IMR-90 (cell line): ENCODE measurements around the gene MLLT3. TPM values are rescaled to one million over a fixed set of nuclear protein-coding genes. Genes with fewer than 3 reads are reported as not detected.

Experiments used
- ATAC-seq: fragments of 200-7000 bp; cut with Tn5 transposase; 2 replicates; pipeline ENCODE4 v1.9.1; 2020; ENCODE audit warnings: low read depth, mild to moderate bottlenecking, moderate library complexity
- BruUV-seq: library from RNA; stranded (reverse); fragments of 400-500 nt; replicated peaks from 2 replicates; lab custom pipeline; 2021; lab: Mats Ljungman, UMichigan
- CTCF ChIA-PET: fragments of 300-600 bp; formaldehyde crosslinking; extraction: SDS; loops from one replicate; lab custom pipeline; 2021; ENCODE audit warnings: antibody characterized with exemption; lab: Yijun Ruan, JAX
- POLR2A ChIA-PET: fragments of 300-600 bp; sonication (Branson Sonifier 250); formaldehyde crosslinking; loops from one replicate; lab custom pipeline; 2022; ENCODE audit warnings: antibody characterized with exemption; ENCODE audit not compliant: unreplicated experiment; lab: Charles Lee
- DNase-seq: peaks from one replicate; pipeline ENCODE4 v3.0.0; 2013
- H2AFZ ChIP-seq: replicated peaks from 2 replicates; pipeline ENCODE3; 2013; ENCODE audit warnings: low read length, mild to moderate bottlenecking; ENCODE audit not compliant: poor library complexity
- H2AK5ac ChIP-seq: 2 replicates; pipeline ENCODE4 v1.6.1; 2013; ENCODE audit warnings: low read depth, low read length, inconsistent platforms
- H2AK9ac ChIP-seq: replicated peaks from 2 replicates; pipeline ENCODE3; 2013; ENCODE audit warnings: mild to moderate bottlenecking, low read depth, low read length, moderate library complexity; ENCODE audit not compliant: poor library complexity
- H2BK120ac ChIP-seq: 2 replicates; pipeline ENCODE4 v1.6.1; 2013; ENCODE audit warnings: low read depth, low read length, inconsistent platforms
- H2BK15ac ChIP-seq: 3 replicates; pipeline ENCODE4 v1.6.1; 2013; ENCODE audit warnings: low read depth, low read length, inconsistent platforms
- H2BK20ac ChIP-seq: 2 replicates; pipeline ENCODE4 v1.6.1; 2013; ENCODE audit warnings: low read depth, mild to moderate bottlenecking, inconsistent platforms, low read length, moderate library complexity
- H2BK5ac ChIP-seq: 2 replicates; pipeline ENCODE4 v1.6.1; 2013; ENCODE audit warnings: mild to moderate bottlenecking, low read depth, low read length, inconsistent platforms; ENCODE audit not compliant: poor library complexity, severe bottlenecking
- H3K14ac ChIP-seq: replicated peaks from 2 replicates; pipeline ENCODE4 v1.6.1; 2013; ENCODE audit warnings: low read depth, low read length, inconsistent platforms
- H3K18ac ChIP-seq: 2 replicates; pipeline ENCODE4 v1.6.1; 2013; ENCODE audit warnings: low read depth, low read length, control low read depth
- H3K23ac ChIP-seq: 2 replicates; pipeline ENCODE4 v1.6.1; 2013; ENCODE audit warnings: low read depth, low read length, inconsistent platforms
- H3K27ac ChIP-seq: 2 replicates; pipeline ENCODE4 v1.5.1; 2013; ENCODE audit warnings: mild to moderate bottlenecking, control low read depth, low read length; ENCODE audit not compliant: insufficient read depth
- H3K27me3 ChIP-seq: 2 replicates; pipeline ENCODE4 v1.6.1; 2013; ENCODE audit warnings: low read length; ENCODE audit not compliant: control insufficient read depth, insufficient read depth
- H3K36me3 ChIP-seq: 2 replicates; pipeline ENCODE4 v1.6.1; 2013; ENCODE audit warnings: low read length, mixed read lengths; ENCODE audit not compliant: control insufficient read depth, insufficient read depth
- H3K4ac ChIP-seq: 2 replicates; pipeline ENCODE4 v1.6.1; 2013; ENCODE audit warnings: low read depth, low read length, inconsistent platforms
- H3K4me1 ChIP-seq: 2 replicates; pipeline ENCODE4 v1.6.1; 2013; ENCODE audit warnings: low read length, mixed read lengths; ENCODE audit not compliant: control insufficient read depth, insufficient read depth
- H3K4me2 ChIP-seq: 2 replicates; pipeline ENCODE4 v1.6.1; 2013; ENCODE audit warnings: low read depth, mild to moderate bottlenecking, control low read depth, low read length, moderate library complexity
- H3K4me3 ChIP-seq: 2 replicates; pipeline ENCODE4 v1.5.1; 2013; ENCODE audit warnings: low read depth, mild to moderate bottlenecking, control low read depth, low read length, moderate library complexity; ENCODE audit not compliant: insufficient read depth
- H3K56ac ChIP-seq: 2 replicates; pipeline ENCODE4 v1.6.1; 2013; ENCODE audit warnings: low read length, inconsistent platforms; ENCODE audit not compliant: insufficient read depth; ENCODE audit errors: extremely low read depth
- H3K79me1 ChIP-seq, 2 experiments: 2 replicates each; pipeline ENCODE4 v1.6.1; 2013; ENCODE audit warnings: low read length in 2 of 2, inconsistent platforms in 1 of 2, low read depth in 1 of 2
- H3K9ac ChIP-seq: 2 replicates; pipeline ENCODE4 v1.6.1; 2013; ENCODE audit warnings: low read depth, low read length, control low read depth
- H3K9me1 ChIP-seq: 2 replicates; pipeline ENCODE4 v1.6.1; 2013; ENCODE audit warnings: low read length, inconsistent platforms; ENCODE audit not compliant: insufficient read depth
- H3K9me3 ChIP-seq: 2 replicates; pipeline ENCODE4 v1.6.1; 2013; ENCODE audit warnings: low read length; ENCODE audit not compliant: control insufficient read depth, insufficient read depth
- H4K20me1 ChIP-seq: 2 replicates; pipeline ENCODE4 v1.6.1; 2013; ENCODE audit warnings: low read length, inconsistent platforms; ENCODE audit not compliant: insufficient read depth
- H4K5ac ChIP-seq: 2 replicates; pipeline ENCODE4 v1.6.1; 2013; ENCODE audit warnings: mild to moderate bottlenecking, low read depth, low read length, control low read depth
- H4K8ac ChIP-seq, 2 experiments: 2 replicates each; pipeline ENCODE4 v1.6.1; 2013; ENCODE audit warnings: low read depth in 2 of 2, low read length in 2 of 2, control low read depth in 1 of 2, inconsistent platforms in 1 of 2
- H4K91ac ChIP-seq: 2 replicates; pipeline ENCODE4 v1.6.1; 2013; ENCODE audit warnings: low read depth, low read length, inconsistent platforms; ENCODE audit not compliant: insufficient read depth
- CEBPB ChIP-seq: IDR thresholded peaks from 2 replicates; pipeline ENCODE4 v1.6.1; 2012; ENCODE audit warnings: low read depth, low read length, improper control_type of control experiment
- MAFK ChIP-seq: IDR thresholded peaks from 2 replicates; pipeline ENCODE4 v1.6.1; 2012; ENCODE audit warnings: low read depth, low read length, improper control_type of control experiment
- NFE2L2 ChIP-seq: fragments of 150-350 bp; IDR thresholded peaks from 2 replicates; pipeline ENCODE4 v1.6.1; 2016; ENCODE audit warnings: low read depth, mild to moderate bottlenecking, low read length
- POLR2A ChIP-seq: IDR thresholded peaks from 2 replicates; pipeline ENCODE4 v1.6.1; 2012; ENCODE audit warnings: mild to moderate bottlenecking, low read depth, low read length
- RCOR1 ChIP-seq: IDR thresholded peaks from 2 replicates; pipeline ENCODE4 v1.6.1; 2012; ENCODE audit warnings: mild to moderate bottlenecking, low read length, improper control_type of control experiment; ENCODE audit not compliant: insufficient replicate concordance
- SMC3 ChIP-seq: fragments of 150-350 bp; IDR thresholded peaks from 2 replicates; pipeline ENCODE4 v1.6.1; 2016; ENCODE audit warnings: low read depth, mild to moderate bottlenecking, antibody characterized with exemption, low read length, moderate library complexity
- whole genome bisulfite sequencing, 2 experiments: methylation state at CpG; one replicate each; pipeline versions ENCODE4 v1.1.5 to v1.1.7; 2013; ENCODE audit warnings: missing lambda C conversion rate in 2 of 2; ENCODE audit not compliant: insufficient read length in 1 of 2; ENCODE audit errors: extremely low coverage in 2 of 2; 5-methylcytosine and 5-hydroxymethylcytosine counted together
- dilution Hi-C: fragments of 300-500 bp; cut with HindIII; formaldehyde crosslinking; loops from one replicate; pipeline ENCODE4 v1.14.3; 2018; ENCODE audit warnings: low sequenced_read_pairs; ENCODE audit not compliant: unreplicated experiment
- in situ Hi-C: fragments of 300-500 bp; cut with MboI; formaldehyde crosslinking; loops from 3 replicates; pipeline ENCODE4 v1.14.3; 2019; ENCODE audit warnings: low sequenced_read_pairs, inconsistent platforms, mixed read lengths
- intact Hi-C: fragments of 100-400 bp; cut with micrococcal nuclease; formaldehyde crosslinking; loops from 2 replicates; pipeline ENCODE4 v1.10.0; 2022
- polyA plus RNA-seq, 3 experiments: library from polyadenylated mRNA; depleted of rRNA; stranded (reverse); fragments of >200 nt; gene quantifications; 2 replicates each; pipeline ENCODE4 v1.2.3, GENCODE V29; 2012; ENCODE audit warnings: low replicate concordance in 1 of 3
- total RNA-seq: library from RNA; depleted of rRNA; stranded (reverse); fragments of >200 nt; gene quantifications from 2 replicates; pipeline ENCODE4 v1.2.3, GENCODE V29; 2012

The MLLT3 gene
- total and polyA plus RNA-seq, 2 of the 4 experiments (the other 2 are of a cell fraction): 10.4 to 21.1 TPM

DNA sequence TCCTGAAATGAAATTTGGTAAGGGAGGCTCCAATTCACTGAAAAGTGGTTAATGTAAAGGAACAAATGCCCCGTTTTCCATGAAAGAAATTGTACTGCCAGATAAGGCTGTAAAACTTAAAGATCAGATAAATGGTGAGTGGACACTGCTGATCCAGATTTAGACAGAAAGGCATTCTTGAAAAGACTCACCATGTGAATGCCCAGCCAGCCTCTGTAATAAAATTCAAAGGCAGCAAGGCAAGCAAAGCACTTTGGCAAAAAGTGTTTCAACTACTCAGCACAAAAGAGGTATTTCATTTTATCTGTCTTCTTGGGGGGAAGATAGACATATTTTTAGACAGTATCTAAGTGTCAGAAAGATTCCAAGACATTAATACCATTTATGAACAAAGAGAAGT, 133.6 kb downstream of the MLLT3 start:
- no peak overlapping the region for H3K56ac ChIP-seq
- H2AK5ac ChIP-seq: no peak overlapping the region
- H3K27me3 ChIP-seq: no peaks in the 10 kb centered on the region
- ChIA-PET POLR2A (no interaction called here), CTCF (no interaction called here)
- H3K14ac ChIP-seq: no peak overlapping the region
- no peak overlapping the region for H3K27ac ChIP-seq
- H3K4ac ChIP-seq: no peak overlapping the region
- intact Hi-C loops (no loop called here), in situ Hi-C loops (no loop called here), dilution Hi-C loops (no loop called here)
- no peak overlapping the region for H2BK5ac ChIP-seq
- BruUV-seq: no TSS peak
- TF ChIP-seq CEBPB (no peak), NFE2L2 (no peak), SMC3 (no peak), MAFK (no peak), POLR2A (no peak), RCOR1 (no peak)
- H2BK120ac ChIP-seq: no peak overlapping the region
- no peak overlapping the region for H3K18ac ChIP-seq
- ATAC-seq: no peak
- no peak overlapping the region for H4K8ac ChIP-seq
- DNase-seq: no peak
- no peaks in the 10 kb centered on the region for H3K36me3 ChIP-seq
- no peaks in the 10 kb centered on the region for H3K9me1 ChIP-seq
- no peak overlapping the region for H4K5ac ChIP-seq
- WGBS, 2 experiments: 75% methylated on average over 1 of the region's 1 CpG; no CpG with 5 or more reads in 1 of the 2 experiments
- H2BK15ac ChIP-seq: no peak overlapping the region
- H3K4me1 ChIP-seq: no peaks in the 10 kb centered on the region
- no peak overlapping the region for H2BK20ac ChIP-seq
- H3K23ac ChIP-seq: no peak overlapping the region
- no peak overlapping the region for H3K9ac ChIP-seq
- H3K4me2 ChIP-seq: no peak overlapping the region
- no peak overlapping the region for H2AK9ac ChIP-seq
- no peak overlapping the region for H4K91ac ChIP-seq
- peaks cover 2 to 6% of the 10 kb centered on the region in 2 experiments; a peak in 1 of 4 replicates for H3K79me1 ChIP-seq
- H4K20me1 ChIP-seq: 0 out of 2 replicates have a peak, but pooled peaks cover 4% of the 10 kb centered on the region
- H2AFZ ChIP-seq: no peak overlapping the region
- no peak overlapping the region for H3K4me3 ChIP-seq
- no peaks in the 10 kb centered on the region for H3K9me3 ChIP-seq
